HG03103 (cell line): Measurements from ENCODE around the gene SHISA4.
"Not testable (repeated sequence)": the region's sequence is repeated elsewhere in the genome, so short reads cannot be mapped to it uniquely, and the experiment has no call there.

ENCODE experiments used
- ATAC-seq: cut with Tn5 transposase; IDR thresholded peaks from one replicate; pipeline ENCODE4 v1.9.1; 2021; ENCODE audit warnings: low read depth; ENCODE audit not compliant: unreplicated experiment

Gene SHISA4, protein sequence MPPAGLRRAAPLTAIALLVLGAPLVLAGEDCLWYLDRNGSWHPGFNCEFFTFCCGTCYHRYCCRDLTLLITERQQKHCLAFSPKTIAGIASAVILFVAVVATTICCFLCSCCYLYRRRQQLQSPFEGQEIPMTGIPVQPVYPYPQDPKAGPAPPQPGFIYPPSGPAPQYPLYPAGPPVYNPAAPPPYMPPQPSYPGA

DNA sequence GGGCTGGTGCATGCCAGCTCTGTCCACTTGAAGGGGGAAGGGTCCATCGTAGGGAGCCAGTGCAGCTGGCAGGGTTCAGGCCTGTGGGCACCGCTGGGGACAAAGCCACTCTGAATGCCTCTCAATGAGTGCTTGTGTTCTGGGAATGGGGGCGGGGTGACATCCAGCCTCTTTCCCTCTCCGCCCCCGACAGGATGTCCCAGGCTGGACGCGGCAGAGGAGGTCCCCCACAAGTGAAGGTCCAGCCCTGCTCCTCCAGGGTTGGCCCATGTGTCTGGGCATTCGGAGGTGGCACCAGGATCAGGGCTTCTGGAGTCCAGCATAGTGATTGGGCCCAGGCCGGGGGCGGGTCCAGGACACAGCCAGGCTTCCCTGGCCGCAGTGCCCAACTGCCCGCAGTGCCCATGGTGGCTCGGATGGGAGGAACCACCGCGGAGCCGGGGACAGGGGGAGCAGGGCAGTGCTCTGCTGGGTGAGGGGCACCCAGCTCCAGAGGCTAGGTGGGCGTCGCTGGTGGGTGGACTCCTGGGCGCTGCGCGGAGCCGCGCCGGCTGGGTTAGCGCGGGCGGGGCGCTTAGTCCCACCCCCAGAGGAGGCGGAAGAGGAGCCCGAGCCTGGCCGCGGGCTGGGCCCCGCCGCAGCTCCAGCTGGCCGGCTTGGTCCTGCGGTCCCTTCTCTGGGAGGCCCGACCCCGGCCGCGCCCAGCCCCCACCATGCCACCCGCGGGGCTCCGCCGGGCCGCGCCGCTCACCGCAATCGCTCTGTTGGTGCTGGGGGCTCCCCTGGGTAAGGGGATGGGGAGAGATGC, at the start of gene SHISA4:
Gene SHISA4, plus strand, starts transcription at position 617 of the 808 bp plus-strand sequence. Its CDS starts 97 bp downstream, at position 714.
- no peak for ATAC-seq

DNA sequence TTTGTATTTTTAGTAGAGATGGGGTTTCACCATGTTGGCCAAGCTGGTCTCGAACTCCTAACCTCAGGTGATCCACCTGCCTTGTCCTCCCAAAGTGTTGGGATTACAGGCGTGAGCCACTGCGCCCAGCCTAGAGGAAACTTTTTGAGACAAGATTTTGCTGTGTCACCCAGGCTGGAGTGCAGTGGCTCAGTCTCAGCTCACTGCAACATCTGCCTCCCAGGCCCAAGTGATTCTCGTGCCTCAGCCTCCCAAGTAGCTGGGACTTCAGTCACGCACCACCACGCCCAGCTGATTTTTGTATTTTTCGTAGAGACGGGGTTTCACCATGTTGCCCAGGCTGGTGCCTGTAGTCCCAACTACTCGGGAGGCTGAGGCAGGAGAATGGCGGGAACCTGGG, 49.6 kb upstream of the SHISA4 start:
- ATAC-seq = not testable (repeated sequence)

DNA sequence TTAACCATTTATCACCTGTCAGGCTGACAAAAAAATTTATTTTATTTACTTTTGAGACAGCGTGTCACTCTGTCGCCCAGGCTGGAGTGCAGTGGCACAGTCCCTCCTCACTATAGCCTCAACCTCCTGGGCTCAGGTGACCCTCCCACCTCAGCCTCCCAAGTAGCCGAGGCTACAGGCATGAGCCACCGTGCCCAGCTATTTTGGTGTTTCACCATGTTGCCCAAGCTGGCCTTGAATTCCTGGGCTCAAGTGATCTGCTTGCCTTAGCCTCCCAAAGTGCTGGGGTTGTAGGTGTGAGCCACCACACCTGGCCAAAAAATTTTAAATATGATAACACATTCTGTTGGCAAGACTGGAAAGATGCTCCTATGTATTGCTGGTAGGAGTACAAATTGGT, 48.6 kb upstream of the SHISA4 start:
- ATAC-seq = no peak

DNA sequence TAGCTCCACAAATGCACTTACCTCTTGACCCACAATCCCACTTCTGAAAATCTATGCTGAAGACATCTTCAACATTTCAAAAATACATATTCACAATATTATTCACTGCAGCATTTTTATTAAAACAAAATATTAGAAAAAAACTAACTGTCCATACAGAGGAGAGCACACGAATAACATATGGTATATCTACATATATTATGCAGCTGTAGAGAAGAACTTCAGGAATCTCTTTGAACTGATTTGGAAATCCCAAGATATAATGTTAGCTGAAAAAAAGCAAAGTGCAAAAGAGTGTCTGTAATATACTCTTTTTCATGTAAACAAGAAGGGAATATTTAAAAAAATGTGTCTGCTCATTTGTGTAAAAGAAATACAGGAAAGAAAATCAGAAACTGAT, 48.2 kb upstream of the SHISA4 start:
- ATAC-seq = no peak

DNA sequence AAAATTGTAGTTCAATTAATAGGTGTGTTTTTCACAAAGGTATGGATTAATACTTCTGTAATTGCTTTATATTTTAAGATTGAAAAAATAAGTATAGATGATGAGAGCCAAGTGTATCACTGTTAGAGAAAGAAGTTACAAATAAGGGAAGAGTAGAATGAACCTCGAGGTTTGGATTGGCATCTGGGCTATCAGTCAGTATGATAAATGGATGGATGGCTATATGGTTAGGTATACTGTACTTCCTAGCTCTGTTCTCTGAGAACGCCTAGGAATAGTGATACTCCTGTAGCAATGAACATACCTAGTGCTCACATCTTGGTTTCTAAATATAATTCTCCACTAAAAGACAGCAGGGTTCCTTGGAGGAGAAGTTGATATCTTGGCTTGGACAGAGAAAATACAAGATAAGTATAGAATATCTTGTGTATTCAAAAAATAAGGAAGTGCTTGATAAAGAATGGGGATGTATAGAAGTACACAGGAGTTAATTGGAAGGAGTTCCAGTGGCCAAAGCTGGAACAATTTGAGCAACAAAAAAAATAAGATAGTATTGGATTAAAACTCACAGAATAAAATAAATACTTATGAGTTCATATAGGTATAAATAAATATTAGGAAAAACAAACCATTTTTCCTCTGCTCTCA, 47.3 kb upstream of the SHISA4 start:
- no peak for ATAC-seq

DNA sequence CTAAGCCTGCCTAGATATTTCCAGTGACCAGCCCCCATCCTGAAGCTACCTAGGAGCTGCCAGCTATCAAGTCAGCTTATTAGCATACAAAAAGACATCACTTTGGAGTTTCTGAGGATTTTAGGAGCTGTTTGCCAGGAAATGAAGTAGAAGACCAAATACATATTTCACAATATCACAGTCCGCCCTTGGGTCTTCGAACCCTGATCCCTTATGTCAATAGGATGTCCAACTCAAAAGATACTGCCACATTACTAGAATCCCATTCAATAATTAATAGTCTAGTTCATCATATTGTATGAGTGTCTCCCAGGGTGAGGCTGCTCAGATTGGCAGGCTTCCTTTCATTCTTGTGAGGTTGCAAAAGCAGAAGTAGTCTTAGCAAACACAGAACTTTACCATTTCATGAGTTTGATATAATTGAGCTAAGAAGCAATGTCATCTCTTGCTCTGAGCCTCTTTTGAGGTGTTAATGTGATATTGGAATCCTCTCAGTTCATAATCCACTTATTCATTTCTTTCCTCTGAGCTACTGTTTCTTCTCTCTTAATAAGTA, 46.1 kb upstream of the SHISA4 start:
- ATAC-seq = no peak

DNA sequence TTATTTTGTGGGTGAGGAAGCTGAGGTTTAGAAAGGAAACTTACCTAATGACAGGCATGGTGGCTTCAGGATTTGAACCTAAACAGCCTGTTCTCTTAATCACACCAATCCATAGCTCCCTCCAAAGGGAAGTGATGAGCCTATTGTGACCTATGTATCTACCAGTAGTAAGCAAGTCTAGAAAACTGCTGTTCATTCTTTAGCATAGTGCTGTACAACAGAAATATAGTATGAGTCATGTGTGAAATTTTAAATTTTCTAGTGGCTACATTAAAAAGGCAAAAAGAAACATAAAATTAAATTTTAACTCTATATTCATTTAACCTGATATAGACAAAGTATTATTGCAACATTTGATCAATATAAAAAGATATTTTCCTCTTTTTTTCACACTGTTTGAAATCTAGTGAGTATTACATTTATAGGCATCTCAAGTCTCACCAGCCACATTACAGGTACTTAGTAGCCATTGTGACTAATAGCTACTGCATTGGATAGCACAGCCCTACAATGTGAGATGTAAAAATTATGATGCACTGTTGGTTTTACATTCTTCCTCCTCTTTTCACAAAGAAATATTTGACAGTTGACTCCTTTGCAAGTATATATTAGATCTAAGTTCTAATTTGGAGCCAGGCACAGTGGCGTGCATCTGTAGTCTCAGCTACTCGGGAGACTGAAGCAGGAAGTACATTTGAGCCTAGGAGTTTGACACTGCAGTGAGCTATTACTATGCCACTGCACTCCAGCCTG, 43.2 kb upstream of the SHISA4 start:
- no peak for ATAC-seq

DNA sequence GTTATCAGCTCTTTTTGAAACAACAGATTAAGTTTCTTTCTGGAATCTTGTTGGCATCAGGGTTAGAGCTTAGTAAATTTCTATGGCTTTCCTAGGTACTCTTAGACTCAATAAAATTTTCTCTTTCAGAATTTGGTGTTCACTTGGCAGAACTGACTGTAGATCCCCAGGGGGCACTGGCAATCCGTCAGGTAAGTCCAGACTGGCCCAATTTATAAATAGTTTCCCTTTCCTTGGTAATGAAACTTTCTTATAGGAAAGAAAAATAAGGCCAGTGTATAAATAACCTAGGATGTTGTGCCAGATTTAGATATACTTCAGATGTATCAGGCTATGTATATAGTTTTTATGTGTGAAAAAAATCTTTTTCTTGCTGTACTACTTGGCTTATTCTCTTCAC, 41.5 kb upstream of the SHISA4 start:
- ATAC-seq = no peak

DNA sequence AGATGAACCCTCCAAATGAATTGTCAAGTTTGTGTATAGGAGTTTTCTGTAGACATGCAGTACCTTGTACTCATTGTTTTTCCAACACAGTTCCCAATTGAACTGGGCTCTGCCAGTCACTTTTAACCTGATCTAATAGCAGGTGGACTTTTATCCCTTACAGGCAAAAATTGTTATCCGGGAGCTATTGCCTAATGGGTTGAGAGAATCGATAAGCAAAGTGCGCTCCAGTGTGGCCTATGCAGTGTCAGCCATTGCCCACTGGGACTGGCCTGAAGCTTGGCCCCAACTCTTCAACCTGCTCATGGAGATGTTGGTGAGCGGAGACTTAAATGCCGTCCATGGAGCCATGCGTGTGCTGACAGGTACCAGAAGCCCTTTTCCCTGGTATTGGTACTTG, 40.5 kb upstream of the SHISA4 start:
- no peak for ATAC-seq

DNA sequence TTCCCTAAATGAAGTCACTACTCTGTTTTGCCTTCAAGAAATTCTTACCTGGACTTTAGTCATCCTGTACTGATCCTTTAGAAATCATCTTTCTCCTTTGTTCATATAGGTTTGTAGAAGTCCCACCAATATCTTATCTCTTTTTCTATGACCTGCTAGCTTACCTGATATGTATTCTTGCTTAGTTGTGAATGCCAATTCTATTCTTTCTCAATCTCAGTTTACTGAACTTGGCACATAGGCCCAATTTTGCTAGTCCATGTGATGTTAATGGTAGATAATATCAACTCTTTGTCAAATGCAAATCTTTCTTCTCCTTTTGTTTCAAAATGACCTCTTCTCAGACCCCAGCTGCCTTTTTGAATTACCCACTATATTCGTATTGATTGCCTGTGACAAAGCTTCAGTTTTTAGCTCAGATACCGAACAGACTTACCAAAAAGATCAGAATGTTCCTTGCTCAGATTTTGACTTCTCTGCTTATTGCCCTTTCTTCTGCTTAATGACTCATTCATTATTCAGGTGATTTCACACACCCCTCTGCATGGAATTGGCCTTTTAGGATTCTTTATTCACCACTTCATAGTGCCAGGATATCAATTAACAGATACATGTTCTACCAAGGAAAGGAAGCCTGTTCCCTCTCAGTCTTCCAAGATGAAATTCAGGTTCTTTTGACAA, 39.2 kb upstream of the SHISA4 start:
- no peak for ATAC-seq

DNA sequence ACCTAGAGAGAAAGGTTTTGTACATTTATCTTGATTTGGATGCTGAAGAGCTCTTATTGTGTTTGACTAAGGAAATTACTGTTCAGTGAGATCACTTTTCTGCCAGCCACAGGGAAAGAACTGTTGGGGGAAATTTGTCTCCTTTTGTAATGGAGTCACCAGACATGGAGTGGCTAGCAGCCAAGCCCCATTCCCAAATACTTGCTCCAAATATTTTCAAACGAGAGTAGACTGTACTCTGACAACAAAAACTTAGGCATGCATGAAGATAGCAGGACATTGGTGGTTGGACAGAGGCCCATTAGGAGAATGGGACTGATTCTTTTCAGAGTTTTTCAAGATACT, 38.7 kb upstream of the SHISA4 start:
- no peak for ATAC-seq

DNA sequence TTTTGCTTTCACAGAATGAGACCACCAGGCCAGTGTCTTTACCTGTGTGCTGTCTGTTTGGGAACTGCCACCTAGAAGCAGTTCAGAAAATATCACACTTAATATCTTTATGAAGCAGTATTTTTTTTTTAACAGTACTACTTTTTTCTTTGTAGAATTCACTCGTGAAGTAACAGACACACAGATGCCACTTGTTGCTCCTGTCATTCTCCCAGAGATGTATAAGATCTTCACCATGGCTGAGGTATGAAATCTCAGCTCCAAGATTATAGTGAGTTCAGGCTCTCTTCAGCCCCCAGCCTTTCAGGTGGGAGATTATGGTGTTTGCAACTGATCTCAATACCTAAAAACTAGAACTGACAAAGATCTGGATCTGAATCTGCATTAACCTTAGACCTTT, 36.7 kb upstream of the SHISA4 start:
- no peak for ATAC-seq

DNA sequence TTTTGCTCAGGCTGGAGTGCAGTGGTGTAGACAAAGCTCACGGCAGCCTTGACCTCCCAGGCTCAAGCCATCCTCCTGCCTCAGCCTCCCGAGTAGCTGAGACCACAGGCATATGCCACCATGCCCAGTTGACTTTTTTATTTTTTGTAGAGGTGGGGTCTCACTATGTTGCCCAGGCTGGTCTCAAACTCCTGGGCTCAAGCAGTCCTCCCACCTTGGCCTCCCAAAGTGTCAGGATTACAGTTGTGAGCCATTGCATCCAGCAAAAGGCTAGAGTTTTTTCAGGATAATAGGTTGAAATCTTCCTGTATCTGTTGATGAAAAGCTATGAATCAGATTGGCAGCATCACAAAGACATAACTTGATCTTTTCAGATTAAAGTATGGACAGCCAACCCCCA, 32.0 kb upstream of the SHISA4 start:
- ATAC-seq = not testable (repeated sequence)

DNA sequence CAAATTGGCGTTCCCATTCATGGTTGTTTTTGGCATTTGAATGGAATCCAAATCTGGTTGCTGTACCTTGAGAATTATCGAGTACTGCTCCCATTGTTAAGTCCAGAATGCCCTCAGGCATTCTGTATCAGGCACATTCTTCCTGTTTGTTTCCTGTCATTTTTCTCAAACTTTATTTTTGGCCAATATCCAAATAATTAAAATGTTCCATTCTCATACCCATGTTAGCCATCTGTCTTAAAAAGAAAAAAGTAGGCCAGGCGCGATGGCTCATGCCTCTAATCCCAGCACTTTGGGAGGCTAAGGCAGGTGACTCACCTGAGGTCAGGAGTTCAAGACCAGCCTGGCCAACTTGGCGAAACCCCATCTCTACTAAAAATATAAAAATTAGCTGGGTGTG, 29.3 kb upstream of the SHISA4 start:
- ATAC-seq = no peak

DNA sequence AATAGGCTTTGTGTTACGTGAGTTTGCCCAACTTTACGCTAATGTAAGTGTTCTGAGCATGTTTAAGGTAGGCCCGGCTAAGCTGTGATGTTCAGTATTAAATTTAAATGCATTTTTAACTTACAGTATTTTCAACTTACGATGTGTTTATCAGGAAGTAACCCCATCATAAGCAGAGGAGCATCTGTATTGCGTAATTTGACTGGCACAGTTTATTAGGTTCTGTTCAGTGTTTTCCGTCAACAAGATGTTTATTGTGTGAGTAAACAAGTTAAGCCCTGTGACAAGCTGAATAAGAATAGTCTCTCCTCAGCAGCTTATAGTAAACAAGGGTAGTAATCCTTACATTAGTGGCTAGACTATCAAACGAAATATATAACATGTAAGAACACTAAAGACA, 27.2 kb upstream of the SHISA4 start:
- ATAC-seq = no peak

DNA sequence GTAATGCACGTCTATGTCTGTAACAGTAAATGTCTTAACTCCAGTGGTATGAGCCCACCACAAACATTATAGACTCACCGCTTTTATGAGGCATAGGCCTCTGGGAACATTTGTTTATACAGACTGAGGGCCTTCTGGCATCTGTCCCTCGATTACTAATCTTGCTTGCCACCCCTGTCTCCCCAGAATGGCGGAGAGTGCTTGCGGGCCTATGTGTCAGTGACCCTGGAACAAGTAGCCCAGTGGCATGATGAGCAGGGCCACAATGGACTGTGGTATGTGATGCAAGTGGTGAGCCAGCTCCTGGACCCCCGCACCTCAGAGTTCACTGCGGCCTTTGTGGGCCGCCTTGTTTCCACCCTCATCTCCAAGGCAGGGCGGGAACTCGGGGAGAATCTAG, 18.3 kb upstream of the SHISA4 start:
- no peak for ATAC-seq

DNA sequence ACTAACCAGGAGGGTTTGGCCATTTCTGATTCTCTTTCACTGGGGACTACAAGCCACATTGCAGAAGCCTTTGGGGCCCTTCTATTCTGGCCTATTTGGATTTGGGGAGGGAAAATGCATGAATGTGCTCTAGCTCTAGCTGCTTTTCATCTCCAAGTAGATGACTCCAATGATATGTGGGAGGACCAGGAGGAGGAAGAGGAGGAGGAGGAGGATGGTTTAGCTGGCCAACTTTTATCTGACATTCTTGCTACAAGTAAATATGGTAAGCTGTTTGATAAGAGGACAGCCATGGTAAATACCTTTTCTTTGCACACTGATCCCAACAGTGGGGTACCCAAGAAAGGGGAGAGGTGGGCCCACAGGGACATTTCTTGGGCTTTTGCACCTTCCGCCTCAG, 14.0 kb upstream of the SHISA4 start:
- no peak for ATAC-seq

DNA sequence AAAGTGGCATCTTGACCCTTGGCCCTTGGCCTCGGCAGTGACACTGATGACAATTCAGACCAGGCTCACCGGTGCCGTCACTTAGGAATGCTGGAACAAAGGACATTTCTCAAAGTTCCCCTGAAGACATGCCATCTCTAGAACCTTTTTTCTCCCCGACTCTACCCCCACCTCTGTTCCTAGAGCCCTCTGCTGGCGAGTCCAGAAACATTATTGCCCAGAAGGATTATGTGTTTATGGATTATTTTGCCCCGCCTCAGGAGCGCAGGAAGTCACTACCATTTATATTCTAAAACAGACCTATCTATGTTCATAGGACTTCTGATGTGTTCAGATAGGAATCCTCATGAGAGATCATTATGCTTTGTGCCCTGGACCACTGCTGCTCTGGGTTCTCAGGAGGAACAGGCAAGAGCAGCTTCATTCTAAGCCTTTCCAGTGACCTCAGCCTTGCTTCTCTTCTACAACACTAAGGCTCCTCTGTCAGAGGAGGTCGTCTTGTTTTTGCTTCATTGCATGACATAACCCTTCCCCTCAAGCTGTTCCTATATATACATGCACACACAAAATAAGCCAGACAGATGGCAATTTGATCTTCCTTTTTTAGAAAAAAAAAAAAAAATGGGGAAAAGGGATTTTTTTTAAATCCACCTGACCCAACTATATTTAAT, 12.4 kb upstream of the SHISA4 start:
- no peak for ATAC-seq

DNA sequence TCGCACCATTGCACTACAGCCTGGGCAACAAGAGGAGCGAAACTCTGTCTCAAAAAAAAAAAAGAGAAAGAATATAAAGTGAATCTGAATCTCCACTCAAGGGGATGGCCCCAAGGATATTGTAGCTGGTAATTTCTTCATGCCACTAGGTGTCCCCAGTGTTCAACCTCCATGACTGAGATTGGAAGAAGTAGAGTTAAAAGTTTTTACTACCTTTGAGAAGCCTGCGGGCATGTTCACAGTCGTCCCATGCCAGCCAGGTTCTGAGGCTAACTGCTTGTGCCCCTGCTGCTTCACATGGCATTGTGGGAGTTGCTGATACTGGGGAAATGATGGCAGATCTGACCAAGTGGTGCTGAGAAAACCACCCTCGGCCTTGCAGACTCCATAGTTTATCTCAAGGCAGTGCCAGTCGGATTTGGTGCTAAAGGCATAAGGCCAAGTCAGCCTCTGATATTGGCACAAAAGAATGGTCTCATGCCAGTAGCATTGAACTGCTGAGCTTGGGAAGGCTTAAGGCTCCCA, 10.8 kb upstream of the SHISA4 start:
- no peak for ATAC-seq
